EL (cell line): ENCODE measurements around the gene STAMBPL1.

Source experiments
- DNase-seq: peaks from one replicate; pipeline ENCODE4 v3.0.0-alpha.2; 2016

Gene STAMBPL1

DNA sequence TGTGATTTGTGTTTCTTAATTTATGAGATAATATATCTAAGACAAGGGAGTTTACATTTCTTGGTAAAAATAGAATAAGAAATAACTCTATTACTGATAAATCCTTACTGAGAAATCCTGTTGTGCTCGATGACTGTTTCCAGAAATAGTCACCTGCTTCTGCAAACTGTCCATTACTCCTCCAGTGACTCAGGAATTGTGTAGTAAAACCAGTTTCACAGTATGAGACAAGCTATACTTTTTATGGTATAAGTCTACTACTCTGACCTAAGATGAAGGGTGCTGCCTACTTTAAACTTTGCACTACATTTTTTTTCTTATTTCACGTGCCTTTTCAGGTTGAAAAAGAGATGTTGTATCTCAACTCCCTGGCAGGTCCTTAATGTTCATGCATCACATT, 21.6 kb upstream of the STAMBPL1 start:
- DNase-seq = no peak

DNA sequence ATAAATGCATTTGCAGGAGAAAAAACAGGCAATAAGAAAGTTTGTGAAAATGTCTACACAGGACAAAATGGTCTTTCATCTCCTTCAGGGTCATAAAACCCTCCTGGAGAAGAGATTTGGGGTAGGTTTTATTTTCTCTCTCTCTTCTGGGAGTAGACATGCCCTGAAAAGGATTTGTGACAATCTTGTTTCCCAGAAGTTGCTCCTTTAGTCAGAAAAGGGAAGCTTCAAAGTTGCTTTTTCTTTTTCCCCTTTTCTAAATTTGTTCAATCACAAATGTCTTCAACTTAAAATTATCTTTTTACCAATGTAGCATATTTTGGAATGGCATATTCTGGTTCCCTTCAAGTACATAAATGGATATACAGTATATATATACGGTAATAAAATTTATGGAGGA, 19.0 kb upstream of the STAMBPL1 start:
- no peak for DNase-seq

DNA sequence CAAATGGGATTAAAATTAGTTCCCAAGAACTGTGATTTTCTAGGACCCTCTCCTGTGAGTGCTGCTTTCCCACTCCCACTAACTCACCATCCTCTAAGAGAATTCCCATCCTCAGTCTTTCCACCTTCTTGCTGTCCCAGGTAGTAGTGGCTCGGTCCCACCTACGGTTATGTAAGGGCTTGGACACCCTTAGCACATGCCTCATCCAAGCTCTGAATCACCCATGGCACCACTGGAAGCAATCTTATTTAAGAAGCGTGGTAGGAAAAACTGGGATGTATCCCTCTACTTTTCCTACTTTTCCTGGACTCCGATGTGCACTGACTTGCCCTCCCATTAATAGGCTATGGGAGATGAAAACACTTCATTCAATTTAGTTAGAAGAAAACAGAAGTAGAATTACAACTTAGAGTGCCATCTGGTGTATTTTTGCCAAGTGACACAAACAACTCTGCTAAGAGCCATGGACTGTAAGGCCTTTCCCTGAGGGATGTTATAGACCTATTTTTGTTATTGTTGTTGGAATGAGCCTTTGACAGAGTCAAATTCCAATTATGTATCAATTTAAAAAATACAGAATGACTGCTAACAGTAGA, 14.7 kb upstream of the STAMBPL1 start:
- no peak for DNase-seq

DNA sequence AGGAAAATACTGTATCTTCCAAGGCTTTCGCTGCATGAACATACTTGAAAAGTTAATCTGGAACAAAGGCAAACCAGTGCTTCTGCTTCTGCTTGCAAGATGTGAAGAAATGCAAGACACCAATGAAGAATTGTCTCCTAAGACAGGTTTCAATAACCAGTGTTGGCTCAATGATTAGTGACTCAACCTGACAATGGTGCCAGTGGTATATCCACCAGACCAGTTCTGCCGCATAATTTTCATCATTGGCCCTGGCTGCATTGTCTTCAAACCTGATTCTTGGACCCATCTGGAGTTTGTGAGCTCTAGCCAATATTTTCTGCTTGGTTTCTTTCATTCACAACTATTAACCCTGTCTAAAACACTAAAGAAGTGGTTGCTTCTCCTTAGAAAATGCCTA, 13.6 kb upstream of the STAMBPL1 start:
- no peak for DNase-seq

DNA sequence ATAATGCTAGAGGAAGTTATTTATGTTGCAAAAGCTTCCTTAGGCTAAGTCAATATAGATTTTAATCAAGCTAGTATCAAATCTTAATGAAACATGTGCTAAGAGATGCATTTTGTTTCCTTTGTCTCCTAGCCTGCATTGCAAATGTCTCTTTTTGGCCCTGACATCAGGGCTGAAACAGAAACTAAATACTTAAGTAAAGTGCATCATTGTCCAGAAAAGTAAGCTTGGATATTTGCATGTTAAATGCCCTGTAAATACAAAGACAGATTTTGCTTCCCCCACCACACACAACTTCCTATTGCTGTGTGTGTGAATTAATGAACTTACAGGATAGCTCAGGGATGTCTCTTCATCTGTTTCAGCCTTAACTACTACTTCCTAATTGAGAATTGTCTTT, 10.0 kb upstream of the STAMBPL1 start:
- DNase-seq = no peak

DNA sequence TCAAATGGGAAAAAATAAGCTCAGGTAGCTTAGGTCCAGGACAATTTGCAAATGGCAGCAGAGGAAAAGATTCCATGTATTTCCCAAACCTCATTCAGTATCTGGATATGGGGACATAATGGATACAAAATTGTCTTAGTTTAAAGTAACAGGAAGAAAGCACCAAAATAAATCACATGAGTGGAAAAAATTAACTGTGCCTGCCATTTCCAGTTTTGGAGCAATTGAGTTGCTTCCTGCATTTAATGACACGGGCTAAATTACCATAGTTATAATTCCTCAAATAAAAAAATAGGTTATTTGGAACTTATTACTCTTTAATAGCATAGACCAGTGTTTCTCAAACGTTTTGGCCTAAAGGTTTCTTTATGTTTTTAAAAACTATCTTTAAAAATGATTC, 6.3 kb upstream of the STAMBPL1 start:
- DNase-seq = no peak

DNA sequence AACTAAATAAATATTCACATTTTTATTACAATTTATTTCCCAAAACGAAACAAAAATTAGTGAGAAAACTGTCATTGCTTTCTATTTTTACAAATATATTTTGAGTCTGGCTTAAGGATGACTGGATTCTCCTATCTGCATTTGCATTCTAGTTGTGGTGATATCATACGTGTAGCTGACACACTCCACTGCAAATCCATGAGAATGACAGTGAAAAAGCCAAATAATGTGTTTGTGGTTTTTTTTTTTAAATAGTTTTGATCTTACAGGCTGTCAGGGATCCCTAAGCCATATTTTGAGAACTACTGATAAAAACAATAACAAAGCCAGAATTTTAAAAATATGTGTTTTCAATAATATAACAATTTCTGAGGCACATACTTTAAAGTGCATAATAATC, 5.8 kb upstream of the STAMBPL1 start:
- peak; percentile 53 for DNase-seq

DNA sequence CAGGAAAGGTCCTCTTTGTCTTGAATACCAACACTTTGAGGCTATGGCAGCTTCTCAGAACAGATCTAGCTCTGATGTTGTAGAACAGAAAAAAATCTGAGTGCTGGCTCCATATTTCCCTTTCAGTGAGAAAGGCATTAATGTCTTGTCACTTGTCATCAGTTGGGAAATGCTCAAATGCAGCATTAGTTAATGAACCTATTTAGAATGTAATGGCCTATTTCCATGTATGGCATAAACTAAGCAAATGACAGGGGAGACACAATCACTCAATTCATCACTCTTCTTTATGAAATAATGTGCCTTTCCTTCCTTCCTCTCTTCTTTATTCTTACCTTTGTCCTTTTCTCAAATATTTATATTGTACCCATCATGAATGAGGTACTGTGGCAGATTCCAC, 5.0 kb upstream of the STAMBPL1 start:
- no peak for DNase-seq

DNA sequence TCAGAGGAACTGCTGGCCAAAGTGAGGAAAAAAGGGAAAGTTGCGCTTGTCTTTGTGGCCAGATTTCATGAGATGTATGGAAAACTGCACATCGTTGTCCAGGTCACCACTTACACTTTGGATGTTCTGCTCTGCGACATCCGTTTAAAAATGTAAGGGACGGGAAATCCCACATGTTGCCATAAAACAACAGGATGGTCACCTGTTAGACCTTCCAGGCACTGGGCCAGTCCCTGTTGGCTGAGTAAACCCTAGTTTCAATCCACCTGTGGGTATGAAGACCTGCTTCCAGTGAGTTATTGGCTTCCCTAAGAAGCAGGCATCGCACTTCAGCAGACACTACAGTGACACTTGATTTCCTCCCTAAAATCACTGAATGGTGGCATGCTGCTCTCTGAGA, 2.7 kb upstream of the STAMBPL1 start:
- no peak for DNase-seq

DNA sequence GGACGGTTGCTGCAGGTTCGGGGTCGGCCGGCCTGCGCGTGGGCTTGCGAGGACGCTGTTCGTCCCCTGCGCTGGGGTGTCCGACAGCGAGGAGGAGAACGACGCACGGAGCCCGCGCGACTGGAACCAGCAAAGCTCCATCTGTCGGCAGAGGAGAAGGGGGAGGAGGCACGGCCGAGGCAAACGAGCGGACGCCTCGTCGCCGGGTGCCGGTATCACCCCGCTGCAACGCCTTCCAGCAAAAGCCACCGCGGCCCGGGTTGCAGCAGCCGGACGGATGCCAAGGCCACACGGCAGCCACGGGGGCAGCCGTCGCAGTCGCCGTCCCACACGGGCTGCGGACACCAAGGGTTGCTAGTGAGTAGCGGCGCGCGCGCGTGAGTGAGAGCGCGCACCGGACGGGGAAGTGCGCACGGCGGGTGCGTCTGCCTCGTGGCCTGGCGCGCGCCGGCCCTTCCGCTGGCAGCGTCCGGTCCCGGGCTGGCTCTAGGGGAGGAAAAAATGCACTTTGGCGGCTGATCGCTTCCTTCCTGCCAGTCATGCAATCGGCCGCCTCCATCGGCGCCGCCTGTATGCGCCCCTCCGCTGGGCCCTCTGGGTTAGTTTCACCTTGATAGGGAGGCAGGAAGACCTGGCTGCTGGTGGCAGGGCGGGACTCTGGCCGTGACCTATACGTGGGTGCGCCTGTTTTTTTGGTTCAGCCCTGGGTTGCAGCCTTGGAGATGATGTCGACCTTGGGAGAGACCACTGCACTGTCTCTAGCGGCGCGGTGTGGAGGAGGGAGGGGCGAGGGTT, 434 bp downstream of the STAMBPL1 start:
- DNase-seq = peak; percentile 89

DNA sequence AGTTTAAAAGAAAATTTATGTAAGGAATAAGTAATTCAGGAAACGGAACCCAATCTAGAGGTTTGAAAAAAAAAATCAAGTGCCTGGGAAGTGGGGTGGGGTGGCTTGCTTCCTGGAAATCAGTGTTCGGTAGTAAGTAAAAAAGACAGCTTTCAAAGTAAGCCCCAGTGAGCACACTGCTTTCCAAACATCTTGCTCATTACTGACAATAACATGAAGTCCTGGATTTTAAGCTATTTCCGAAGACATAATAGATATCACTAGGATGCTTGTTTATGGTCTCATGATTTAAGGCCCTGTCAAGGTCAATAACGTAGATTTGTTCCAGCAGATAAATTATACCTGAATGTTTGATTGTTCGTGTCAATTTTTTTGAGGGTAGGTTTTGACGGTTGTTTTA, 1.3 kb downstream of the STAMBPL1 start:
- peak; percentile 23 for DNase-seq

DNA sequence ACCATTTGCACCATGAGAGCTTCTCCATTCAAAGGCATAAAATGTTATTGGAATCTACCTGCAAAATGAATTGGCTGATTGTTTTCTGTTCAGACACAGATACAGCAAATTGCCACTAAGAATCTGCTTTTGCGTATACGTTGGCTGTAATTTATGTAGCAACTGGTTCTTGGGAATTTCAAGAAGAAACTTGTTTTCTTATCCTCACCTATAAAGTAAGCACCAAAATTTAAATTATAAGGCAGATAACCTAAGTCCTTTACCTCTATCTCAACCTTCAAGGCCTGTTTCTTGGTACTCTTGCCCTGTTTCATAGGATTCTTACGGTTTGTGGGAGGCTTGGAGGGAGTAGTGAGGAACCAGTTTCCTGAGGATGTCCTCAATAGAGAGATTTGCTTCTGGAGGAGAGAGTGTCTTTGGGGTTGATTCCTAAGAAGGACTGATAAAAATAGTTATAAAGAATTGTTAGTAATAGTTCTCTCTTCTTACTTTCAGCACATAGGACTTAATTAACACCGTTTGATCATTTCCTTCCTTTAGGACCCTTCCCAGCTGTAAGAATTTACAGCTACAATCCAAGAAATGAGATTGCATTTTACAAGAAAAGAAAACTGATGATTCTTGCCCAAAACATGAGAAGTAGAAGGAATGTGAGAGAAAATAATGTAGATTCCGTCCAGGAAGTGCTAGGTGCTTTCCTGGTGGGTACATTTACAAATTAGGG, 2.0 kb downstream of the STAMBPL1 start:
- peak; percentile 38 for DNase-seq

DNA sequence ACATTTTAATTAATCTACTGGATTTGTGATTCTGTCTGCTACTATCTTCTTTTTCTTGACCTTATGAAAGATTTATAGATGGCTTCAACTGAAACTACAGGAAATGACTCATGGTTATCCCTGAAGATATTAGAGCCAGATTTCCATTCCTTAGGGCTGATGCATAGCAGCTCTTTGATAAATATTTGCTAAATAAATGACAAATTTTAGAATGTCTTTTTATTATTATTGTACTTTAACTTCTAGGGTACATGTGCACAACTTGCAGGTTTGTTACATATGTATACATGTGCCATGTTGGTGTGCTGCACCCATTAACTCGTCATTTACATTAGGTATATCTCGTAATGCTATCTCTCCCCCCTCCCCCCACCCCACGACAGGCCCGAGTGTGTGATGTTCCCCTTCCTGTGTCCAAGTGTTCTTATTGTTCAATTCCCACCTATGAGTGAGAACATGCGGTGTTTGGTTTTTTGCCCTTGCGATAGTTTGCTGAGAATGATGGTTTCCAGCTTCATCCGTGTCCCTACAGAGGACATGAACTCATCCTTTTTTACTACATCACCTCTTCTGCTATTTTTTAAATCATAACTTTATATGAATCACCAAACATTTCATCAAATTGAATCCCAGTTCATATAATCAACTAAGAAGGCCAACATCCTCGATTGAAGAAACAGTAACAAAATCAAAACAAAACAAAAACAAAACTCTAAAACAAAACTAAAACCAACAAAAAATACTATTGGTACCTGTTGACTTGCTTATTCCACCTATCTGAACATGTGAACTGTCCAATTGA, 2.8 kb downstream of the STAMBPL1 start:
- DNase-seq = peak; percentile 85

DNA sequence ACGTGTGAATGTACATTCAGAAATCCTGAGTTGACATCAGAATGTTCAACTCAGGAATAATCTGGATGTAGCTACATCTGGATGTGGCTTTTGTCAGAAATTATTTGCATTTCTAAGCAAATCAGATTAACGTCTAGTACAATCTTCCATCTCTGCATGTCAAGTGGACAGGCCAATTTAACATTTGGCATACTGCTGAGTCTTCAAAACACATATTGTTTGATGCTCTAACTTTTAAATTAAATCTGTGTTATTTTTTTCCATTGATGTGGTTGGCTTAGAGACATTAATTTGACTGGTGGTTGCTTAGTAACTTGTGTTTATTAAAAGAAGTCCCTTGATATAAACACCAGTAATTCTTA, 3.4 kb downstream of the STAMBPL1 start:
- no peak for DNase-seq

DNA sequence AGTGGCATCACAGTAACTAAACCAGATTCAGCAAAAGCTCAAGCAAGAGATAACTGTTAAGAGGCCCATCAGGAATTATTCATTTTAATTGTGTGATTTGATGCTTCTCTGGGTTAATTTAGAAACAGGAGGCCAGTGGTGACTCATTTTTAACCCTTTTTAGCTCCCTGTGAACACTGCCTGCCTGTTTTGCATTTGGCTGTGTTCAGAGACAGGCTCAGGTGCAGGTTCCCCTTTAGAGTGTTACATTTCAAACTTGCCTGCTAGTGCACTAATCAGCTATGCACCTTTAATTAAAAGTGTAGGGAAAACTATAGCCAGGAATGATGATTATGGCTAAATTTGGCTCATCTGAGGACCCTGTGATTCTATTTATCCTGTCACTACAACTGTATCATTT, 6.5 kb downstream of the STAMBPL1 start:
- DNase-seq = no peak

DNA sequence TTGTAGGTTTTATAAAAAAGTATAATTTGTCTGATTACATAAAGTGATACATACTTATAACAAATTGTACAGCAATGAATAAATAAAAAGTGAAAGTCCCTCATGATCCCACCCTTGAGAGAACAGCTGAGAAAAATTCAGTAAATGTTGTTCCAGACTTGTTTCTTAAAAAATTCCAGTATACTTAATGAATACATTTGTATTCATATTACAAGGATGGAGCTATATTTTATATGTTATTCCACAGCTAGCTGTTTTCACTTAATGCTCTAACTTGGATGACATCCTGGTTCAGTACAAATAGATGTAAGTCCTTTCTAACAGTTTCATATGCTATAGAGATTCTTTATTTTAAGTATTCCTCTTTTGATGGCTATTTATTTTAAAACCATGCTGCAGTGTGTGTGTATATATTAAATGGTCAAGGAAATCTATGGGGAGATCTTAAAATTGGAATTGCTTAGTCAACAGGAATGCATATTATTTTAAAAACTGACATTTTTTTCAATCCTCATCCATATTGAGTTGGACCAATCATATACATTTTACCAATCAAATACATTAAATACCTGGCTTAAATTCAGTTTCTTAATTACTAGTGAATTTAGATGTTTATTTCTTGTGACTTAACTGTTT, 8.9 kb downstream of the STAMBPL1 start:
- DNase-seq = no peak

DNA sequence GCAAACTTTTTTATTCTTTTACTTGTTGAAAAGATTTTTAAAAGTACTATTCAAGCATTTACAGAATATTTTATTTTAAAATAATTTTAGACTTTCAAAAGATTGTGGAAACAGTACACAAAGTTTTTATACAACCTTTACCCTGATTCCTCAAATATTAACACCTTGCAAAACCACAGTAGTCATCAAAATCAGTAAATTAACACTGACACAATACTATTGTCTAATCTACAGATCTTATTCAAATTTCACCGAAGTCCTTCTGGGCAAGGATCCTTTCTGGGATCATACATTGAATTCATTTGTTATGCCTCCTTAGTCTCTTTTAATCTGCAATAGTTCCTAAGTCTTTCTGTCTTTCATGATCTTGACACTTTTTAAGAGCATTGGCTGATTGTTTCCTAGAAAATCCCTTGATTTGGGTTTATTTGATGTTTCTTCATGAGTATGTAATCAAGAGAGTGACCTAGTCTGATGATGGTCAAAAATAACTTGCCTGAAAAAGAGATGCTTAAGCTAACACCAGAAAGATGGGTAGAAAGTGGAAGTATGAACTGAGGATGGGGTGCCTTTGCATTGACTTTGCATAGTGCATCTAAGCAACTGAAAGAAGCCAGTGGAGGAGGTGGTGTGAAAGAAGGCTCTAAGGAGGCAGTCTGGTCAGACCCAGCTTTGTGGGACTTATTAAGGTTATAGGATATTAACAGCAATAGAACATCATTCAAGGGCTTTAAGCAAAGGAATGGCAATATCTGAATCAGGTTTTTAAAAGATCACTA, 9.7 kb downstream of the STAMBPL1 start:
- DNase-seq = no peak

DNA sequence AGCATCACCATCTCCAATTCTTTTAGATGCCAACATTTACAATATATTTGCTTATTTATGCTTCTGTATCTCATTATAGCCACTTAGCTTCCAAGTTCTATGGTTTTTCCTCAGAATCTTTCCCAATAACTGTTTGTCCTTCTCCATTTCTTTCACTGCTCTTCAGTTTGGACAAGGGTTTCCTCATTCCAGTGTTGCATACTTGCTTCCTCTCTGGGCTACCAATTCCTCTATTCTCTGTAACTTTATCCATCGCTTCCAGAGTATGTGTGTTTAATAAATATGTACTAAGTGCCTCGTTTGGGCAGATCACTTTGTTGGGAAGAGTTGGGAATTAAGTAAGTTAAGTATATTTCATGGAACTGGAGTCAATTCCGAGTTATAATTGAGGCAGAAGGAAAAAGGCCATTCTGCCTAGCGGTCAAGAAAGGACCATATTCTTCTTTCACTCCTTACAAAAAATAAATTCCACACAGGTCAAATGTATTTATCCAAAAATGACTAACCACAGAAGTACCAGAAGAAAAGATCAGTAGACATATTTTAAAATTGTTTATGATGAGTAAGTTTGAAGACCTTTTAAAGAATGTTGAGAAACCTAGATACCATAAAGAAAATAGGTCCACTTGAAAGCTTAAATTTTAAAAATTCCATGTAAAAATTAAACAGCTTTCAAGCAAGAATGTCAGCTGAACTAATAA, 10.8 kb downstream of the STAMBPL1 start:
- DNase-seq = peak; percentile 28

DNA sequence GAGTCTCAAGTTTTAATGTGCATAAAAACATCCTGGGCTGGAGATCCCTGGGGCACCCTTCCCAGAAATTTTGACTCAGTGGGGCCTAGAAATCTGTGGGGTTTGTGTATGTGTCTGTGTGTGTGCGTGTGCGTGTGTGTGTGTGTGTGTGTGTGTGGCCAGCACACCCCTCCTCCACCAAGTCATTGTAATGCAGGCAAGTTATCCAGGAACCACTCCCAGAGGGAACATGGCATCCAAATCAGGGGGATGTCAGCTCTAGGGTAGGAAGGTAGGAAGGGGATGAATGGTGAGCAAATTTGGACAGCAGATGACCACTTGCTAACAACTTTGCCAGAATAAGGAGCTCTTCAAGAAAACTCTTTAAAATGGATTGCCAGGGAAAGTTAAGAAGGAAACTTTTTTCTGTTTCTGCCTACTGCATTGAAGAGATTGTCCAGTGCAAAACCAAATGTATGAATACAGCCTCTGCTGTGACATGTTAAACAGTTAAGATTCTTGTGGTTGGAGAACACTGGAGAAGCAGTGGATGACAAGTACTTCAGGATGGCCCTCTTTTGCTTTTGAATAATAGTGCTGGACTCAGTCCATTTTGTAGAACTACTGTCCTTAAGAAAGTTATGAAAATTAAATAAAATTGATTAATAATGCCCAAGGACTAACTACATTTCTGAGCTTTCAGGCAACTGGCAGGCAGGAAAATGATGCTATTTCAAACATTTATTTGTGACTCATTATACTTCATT, 12.3 kb downstream of the STAMBPL1 start:
- DNase-seq = peak; percentile 63

DNA sequence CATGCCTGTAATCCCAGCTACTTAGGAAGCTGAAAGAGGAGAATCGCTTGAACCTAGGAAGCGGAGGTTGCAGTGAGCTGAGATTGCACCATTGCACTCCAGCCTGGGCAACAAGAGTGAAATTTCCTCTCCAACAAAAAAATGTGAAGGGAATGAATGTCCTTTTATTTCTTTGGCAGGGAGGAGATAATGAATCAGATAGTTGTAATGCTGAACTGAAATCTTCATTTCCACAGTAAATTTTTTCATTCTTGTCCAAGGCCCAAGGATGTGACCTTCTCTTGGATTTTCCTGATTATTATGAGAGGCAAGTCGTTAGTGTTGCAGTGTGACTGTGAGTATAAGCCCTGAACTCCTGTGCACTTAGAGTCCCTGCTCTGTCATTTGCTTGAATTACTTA, 13.6 kb downstream of the STAMBPL1 start:
- DNase-seq = peak; percentile 43

DNA sequence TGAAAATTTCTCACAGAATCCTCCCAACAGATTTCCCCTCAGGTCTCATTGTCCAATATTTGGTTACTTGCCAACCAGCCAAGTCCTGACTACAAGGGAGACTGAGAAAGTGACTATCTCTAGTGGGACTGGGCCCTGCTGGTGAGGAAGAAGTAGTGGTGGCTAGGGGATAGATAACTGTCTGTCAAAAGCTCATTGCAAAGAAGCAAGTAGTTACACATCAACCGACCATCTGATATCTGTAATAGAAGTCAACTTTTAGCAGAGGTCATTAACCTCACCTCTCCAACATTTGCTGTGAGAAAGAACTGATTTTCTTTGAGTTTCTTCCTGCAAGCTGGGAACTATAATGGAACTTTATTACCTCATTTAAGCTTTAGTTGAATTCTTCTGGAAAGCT, 15.2 kb downstream of the STAMBPL1 start:
- DNase-seq = no peak
